Superior temporal gyrus (tissue), 1 donor: ENCODE data around the gene COPB2.
"Not testable (repeated sequence)": the region's sequence is repeated elsewhere in the genome, so short reads cannot be mapped to it uniquely, and the experiment has no call there.

Experiments
- DNase-seq: peaks from one replicate; pipeline ENCODE4 v3.0.0-alpha.2; 2016; ENCODE audit errors: extremely low spot score

The COPB2 gene

GRCh38 chr3:139389552-139390368, at the start of gene COPB2:
Gene COPB2, minus strand, starts transcription at chr3:139389647. Its CDS starts 97 bp downstream, at chr3:139389550.
- peak; percentile 99 for DNase-seq

- DNase-seq: no peak
Measured at GRCh38 chr3:139434764-139435307, 45.4 kb upstream of the COPB2 start.

- no peak for DNase-seq
Measured at GRCh38 chr3:139434228-139434627, 44.8 kb upstream of the COPB2 start.

- no peak for DNase-seq
Measured at GRCh38 chr3:139433089-139433488, 43.6 kb upstream of the COPB2 start.

- DNase-seq: no peak
Measured at GRCh38 chr3:139430493-139430892, 41.0 kb upstream of the COPB2 start.

GRCh38 chr3:139427283-139428060, 38.0 kb upstream of the COPB2 start:
- DNase-seq: peak; percentile 98

GRCh38 chr3:139425745-139426400, 36.4 kb upstream of the COPB2 start:
- DNase-seq: no peak

GRCh38 chr3:139423232-139423631, 33.8 kb upstream of the COPB2 start:
- no peak for DNase-seq

- DNase-seq: no peak
Measured at GRCh38 chr3:139421460-139421859, 32.0 kb upstream of the COPB2 start.

GRCh38 chr3:139421040-139421439, 31.6 kb upstream of the COPB2 start:
- no peak for DNase-seq

- DNase-seq: no peak
Measured at GRCh38 chr3:139418144-139418543, 28.7 kb upstream of the COPB2 start.

- DNase-seq: no peak
Measured at GRCh38 chr3:139416275-139416674, 26.8 kb upstream of the COPB2 start.

- no peak for DNase-seq
Measured at GRCh38 chr3:139414608-139415224, 25.3 kb upstream of the COPB2 start.

GRCh38 chr3:139412891-139413290, 23.4 kb upstream of the COPB2 start:
- not testable (repeated sequence) for DNase-seq

- not testable (repeated sequence) for DNase-seq
Measured at GRCh38 chr3:139401155-139401554, 11.7 kb upstream of the COPB2 start.

- DNase-seq: no peak
Measured at GRCh38 chr3:139396707-139397106, 7.3 kb upstream of the COPB2 start.

GRCh38 chr3:139394116-139394515, 4.7 kb upstream of the COPB2 start:
- DNase-seq: no peak

- no peak for DNase-seq
Measured at GRCh38 chr3:139388821-139389551, 461 bp downstream of the COPB2 start.

- no peak for DNase-seq
Measured at GRCh38 chr3:139388077-139388476, 1.4 kb downstream of the COPB2 start.

- not testable (repeated sequence) for DNase-seq
Measured at GRCh38 chr3:139382291-139382690, 7.2 kb downstream of the COPB2 start.

- DNase-seq: no peak
Measured at GRCh38 chr3:139380575-139380974, 8.9 kb downstream of the COPB2 start.
